Measurements from ENCODE around the gene ATP9B.
A peak's percentile ranks its signal among the peaks of the same experiment; 100 is the strongest.
"Not testable (repeated sequence)": the region's sequence is repeated elsewhere in the genome, so short reads cannot be mapped to it uniquely, and the experiment has no call there.

The ATP9B gene

DNA sequence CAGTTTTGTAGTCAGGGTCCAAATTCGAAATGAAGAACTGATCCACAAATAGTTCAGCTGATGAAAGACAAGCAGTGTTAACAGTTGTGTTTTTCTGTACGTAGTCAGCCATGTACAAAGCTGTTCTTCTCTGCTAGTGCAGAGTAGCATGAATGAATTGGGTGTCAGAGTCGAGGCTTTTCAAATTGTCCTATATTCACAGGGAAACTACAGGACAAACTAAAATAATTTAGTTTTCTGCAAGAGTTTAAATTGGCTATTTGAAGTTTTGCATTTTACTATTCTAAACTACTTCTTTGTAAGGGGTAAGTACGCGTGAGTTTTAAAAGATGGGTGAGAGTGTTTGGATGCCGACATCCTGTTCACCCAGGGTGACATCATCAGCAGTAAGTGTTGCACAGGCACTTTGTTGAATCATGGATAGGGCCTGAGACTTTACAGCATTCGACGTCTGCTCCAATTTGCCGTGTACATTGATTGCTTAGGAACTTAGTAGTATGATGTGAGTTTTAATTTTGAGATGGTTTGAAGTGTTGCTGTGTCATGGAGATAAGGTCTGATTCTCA lies 179.4 kb downstream of the ATP9B start:
- DNase-seq = no peak

DNA sequence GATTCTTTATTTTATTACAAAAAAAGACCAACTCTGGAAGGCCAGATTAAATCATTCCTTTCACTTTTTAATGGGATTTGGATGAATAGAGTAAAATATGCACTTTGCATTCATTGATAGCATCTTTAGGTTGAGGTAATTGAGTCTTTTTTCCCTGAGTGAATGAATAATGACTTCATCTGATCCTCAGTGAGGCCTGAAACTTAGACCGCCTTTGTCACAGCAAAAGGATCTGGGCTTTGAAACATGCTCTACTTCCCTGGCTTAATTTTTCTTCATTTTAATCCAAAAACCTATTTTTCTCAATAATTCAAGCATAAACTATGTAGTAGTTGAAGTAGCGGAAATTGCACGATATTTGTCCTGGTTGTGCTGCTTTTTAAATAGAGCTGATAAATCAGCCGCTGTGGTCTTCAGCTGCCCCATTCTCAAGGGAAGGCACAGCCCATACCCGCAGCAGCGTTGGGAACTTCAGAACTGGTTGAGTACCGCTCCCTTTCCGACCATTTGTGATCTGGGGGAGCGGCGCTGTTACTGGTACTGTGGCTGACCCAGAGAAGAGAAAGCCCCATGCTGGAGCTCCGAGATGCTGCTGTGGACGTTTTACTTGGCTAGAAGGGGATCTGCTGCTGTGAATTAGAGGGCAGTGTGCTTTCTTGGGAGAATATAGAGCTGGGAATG lies 181.2 kb downstream of the ATP9B start:
- DNase-seq = no peak

DNA sequence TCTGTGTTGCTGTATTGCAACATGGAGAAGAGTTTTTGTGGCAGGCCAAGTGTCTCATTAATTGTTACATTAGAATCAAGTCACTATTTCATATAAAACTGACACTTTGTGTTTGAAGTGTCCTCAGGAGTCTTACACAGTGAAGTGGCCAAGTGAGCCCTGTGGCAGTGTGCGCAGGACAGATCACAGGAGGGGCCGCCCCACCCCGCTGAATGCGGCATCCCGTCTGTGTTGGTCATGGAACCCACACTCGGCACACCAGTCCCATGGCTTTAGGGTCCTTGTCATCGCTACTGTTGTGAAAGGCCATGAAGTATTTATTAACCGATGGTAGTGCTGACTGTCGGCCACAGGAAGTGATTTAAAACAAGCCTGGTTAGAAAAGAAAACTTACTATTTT lies 181.8 kb downstream of the ATP9B start:
- DNase-seq = no peak

DNA sequence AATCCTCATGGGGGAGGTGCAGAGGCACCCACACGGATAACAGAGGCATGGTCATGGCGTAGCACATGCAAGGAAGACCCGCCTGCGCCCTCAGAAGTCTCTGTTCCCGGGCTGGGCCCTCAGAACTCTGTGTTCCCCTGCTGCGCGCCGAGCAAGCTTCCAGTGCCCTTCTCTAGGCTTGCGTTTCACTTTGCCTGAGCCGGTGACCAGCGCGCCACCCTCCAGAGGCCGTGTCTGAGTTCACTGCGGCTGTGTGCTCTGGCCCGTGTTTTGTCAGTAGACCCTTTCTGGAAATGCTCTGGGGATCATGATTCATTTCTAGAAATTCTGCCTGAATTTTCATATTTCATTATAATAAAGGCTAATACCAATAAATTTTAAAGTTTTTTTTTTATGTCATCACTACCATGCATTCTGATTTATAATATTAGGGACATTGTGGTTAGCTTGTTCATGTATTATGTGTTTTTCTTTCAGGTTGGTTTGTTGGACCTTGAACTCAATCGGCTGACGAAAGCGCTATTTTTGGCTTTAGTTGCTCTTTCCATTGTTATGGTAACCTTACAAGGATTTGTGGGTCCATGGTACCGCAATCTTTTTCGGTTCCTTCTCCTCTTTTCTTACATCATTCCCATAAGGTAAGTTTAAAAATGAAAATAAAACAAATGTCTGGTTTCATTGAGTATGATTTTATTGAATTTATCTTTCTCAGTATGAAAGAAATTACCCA lies 183.9 kb downstream of the ATP9B start:
- no peak for DNase-seq

DNA sequence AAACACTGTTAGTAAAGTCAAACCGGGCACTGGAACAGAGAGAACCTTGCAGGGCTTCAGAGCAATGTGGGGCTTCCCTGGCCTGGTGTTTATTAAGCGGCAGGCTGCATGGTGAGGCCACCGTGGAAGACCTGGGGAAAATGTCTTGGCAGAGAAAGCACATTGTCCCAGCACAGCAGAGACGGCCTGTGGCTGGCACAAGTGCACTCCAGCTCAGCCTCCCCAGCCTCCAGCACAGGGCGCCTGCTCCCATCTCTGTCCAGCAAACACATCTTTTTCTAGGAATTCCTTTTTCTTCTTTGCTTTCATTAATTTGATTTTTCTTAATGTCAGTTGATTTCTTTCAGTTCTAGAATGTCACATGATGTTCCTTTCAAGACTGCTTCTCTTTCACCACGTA lies 188.3 kb downstream of the ATP9B start:
- no peak for DNase-seq

DNA sequence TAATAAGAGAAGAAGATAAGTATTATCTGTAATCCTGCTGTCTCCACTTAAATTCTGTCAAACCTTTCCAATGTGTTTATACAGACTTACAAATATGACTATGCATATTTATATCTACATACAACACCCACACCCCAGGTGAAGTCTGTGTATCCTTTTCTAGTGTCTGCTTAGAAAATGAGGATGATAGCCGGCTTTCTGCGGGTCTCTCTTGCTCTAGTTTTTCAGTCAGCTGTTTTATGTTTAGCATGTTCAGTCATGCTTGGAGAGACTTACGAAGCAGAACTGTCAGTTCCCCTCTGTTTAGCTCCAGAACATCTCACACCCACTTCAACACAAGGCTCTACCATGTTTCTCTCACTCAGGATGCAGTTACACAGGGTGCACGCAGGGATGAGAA lies 189.3 kb downstream of the ATP9B start:
- no peak for DNase-seq

DNA sequence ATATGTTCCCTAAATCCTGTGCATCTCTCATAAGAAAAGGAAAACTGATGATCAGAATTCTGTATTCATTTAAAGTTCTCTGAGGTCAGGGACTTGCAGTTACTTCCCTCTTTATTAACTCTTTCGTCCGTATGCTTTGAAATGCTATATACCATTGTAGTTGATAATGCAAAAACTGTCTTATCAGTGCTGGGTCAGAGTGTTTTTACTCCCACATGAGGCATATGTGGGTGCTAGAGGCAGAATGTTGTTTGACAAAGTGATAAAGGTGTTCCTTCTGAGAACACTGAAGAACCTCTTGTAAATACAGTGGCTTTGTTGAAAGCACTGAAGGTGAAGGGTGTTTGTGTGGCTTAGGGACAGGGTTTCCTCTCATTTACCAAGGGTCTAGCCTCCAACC lies 190.0 kb downstream of the ATP9B start:
- DNase-seq = no peak

DNA sequence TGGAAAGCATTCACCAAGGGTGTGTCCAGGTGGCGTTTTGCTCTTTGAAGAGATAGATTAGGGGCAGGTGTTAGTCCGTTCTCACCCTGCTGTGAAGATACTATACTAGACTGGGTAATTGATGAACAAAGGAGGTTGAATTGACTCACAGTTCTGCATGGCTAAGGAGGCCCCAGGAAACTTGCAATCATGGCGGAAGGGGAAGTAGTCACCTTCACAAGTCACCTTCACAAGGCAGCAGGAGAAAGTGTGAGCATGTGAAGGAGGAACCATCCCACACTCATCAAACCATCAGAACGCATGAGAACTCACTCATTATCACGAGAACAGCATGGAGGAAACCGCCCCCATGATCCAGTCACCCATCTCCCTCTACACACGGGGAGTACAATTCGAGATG lies 190.8 kb downstream of the ATP9B start:
- no peak for DNase-seq

DNA sequence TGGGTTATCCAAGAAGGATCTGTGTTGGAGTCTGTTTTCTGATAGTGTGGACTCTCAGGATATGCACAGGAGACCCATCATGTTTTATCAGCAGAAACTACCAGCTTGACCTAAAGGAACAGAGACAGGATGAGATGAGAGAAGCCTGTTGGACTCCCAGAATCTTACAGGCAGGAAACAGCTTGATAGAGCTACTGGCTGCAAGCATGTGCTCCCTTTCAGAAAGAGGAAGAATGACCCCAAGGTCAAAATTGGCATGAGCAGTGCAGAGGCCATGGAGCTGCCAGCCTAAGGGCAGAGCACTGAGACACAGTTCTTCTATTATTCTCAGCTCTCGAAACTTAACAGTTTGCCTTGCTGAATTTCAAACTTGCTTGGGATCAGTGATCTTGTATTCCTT lies 191.3 kb downstream of the ATP9B start:
- no peak for DNase-seq

DNA sequence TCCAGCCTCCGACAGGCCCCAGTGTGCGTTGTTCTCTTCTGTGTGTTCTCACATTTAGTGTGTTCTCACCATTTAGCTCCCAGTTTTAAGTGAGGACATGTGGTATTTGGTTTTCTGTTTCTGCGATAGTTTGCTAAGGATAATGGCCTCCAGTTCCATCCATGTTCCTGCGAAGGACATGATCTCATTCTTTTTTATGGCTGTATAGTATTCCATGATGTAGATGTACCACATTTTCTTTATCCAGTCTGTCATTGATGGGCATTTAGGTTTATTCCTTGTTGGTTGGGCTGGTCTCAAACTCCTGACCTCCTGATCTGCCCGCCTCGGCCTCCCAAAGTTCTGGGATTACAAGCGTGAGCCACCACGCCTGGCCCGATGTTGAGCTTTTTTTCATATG lies 195.9 kb downstream of the ATP9B start:
- DNase-seq = not testable (repeated sequence)

DNA sequence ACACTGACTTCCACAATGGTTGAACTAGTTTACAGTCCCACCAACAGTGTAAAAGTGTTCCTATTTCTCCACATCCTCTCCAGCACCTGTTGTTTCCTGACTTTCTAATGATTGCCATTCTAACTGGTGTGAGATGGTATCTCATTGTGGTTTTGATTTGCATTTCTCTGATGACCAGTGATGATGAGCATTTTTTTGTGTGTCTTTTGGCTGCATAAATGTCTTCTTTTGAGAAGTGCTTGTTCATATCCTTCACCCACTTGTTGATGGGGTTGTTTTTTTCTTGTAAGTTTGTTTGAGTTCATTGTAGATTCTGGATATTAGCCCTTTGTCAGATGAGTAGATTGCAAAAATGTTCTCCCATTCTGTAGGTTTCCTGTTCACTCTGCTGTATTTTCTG lies 202.6 kb downstream of the ATP9B start:
- not testable (repeated sequence) for DNase-seq

DNA sequence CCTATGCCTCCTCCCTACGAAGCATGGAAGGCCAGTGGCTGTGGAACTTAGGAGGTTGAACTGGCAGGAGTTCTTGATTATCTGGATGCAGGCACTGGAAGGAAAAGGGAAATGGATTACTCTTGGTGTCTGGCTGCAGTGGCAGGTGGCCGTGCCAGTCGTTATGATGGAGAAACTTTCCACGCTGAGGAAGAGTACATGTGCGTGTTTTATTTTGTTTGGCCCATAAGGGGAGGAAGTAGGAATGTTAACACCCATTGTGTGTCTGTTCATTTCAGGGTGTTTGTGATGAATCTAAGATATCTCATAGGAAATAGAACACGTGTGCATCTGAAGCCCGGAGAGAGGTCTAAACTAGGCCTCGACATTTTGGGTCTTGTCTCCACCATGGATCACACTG lies 203.7 kb downstream of the ATP9B start:
- DNase-seq = no peak

DNA sequence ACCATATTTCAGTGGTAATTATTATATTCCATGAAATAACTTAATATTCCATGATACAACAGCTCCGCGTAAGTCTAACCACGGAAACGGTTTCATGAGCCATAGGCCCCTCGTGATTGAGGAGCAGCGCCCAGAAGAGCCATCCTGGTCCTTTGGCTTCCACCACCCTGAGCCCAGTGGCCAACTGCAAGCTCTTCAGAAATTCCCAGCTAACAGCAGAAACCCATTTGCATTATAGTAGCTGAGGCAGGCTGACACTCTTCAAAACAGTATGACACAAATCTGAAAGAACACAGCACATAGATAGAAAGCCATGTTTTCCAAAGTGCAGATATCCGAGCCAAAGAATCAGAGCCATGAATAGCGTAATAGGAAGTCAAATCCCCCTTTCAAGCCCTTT lies 205.6 kb downstream of the ATP9B start:
- no peak for DNase-seq

DNA sequence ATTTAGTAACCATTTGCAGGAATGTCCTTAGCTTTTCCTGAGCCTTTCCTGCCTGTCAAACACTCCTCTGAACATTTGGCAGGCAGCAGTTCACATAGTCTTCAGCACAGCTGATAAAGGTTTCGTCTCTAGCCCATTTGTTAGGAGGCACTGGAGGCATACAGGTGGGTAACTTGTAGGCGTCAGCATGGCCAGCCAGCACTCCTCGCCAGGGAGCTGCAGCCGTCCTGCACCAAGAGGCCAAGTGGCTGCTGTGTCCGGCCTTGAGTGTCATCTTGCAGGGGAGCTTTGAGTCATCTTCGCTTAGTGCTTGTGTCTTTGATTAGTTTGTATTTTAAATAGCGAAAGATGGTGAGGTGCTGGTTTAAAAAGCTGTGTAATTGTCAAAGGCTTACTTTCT lies 206.3 kb downstream of the ATP9B start:
- no peak for DNase-seq

DNA sequence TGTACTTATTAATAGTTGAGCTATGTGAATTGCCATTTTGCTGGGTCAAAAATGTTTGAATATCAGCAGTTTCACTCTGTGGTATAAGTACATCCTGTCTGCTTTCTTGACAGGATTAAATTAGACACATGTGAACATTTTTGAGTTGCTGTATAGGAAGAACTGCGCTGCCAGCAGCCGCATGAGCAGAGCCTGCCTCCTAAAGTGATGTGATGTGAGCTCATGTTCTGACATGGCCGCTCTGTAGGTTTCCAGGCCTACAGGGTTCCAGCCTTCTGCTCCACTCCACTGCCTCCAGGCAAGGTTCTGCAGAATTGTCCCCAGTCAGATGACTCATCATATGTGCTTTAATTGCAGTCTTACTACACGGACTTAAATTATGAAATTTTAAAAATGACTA lies 206.8 kb downstream of the ATP9B start:
- no peak for DNase-seq

DNA sequence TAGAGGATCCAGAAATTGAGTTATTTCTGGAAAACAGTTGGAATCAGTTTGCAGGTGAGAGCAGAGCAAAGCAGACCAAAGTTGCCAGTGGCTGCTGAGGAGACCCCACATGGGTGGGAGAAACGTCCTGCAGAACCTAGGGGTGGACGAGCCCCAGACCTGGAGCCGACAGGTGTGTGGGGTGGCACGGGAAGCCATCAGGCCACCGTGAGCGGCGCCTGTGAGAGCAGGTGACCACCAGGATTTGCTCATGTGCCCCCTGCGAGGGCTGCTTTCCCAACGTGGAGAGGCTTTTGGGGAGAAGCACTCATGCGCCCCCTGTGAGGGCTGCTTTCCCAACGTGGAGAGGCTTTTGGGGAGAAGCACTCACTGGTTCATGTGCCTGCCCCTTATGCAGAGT lies 209.7 kb downstream of the ATP9B start:
- no peak for DNase-seq

DNA sequence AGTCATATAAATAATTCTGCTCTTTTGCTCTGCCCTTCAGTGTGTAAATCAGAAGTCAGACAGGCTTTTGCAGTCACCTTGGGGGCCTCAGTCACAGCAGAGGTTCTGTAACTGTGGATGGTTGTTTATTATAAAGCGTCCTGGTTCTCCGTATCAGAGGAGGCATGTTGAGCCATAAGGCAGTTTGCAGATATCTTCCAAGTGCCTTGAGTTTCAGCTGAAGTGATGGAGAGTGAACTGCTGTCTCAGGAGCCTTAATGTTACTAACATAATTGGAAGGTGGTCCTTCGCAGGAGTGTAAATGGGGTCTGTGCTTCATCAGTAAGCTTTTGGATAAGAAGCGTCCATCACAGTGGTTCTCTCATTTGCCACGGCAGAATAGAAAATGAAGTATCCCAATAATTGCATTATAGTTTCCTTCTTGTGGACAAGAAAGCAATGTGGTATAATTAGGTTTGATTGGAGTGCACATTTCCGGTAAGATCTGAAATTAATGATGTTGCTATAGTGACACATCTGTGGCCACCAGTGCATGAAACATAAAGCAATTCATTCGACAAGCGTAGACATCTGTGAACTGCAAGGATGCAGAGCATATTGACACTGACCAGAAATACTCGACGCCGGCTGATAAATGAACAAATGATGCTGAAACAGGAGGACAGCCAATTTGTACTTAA lies 214.1 kb downstream of the ATP9B start:
- peak; percentile 81 for DNase-seq

DNA sequence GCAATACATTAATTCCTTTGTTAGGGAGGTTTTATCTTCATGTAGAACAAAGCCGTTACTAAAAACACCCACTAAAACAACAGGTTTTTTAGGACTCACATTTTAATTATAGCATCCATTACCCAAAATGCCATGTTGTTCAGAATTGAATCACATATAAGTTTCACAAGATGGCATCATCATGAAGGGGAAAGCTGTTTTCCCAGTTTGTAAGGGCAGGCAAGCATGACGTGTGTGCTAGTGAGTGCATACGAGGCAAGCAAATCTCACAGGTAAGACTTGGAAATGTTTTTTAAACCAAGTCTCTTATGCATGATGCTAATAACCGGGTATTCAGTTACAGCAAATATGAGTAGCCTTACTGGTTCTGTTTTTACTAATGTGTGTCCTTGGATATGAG lies 214.7 kb downstream of the ATP9B start:
- peak; percentile 21 for DNase-seq

DNA sequence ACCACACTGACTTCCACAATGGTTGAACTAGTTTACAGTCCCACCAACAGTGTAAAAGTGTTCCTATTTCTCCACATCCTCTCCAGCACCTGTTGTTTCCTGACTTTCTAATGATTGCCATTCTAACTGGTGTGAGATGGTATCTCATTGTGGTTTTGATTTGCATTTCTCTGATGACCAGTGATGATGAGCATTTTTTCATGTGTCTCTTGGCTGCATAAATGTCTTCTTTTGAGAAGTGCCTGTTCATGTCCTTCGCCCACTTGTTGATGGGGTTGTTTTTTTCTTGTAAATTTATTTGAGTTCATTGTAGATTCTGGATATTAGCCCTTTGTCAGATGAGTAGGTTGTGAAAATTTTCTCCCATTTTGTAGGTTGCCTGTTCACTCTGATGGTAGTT lies 216.0 kb downstream of the ATP9B start:
- DNase-seq = not testable (repeated sequence)

DNA sequence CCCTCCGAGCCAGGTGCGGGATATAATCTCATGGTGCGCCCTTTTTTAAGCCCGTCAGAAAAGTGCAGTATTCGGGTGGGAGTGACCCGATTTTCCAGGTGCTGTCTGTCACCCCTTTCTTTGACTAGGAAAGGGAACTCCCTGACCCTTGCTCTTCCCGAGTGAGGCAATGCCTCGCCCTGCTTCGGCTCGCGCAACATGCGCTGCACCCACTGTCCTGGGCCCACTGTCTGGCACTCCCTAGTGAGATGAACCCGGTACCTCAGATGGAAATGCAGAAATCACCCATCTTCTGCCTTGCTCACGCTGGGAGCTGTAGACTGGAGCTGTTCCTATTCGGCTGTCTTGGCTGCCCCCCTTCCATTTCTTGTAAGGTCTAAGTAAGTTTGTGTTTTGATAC lies 221.2 kb downstream of the ATP9B start:
- not testable (repeated sequence) for DNase-seq

DNA sequence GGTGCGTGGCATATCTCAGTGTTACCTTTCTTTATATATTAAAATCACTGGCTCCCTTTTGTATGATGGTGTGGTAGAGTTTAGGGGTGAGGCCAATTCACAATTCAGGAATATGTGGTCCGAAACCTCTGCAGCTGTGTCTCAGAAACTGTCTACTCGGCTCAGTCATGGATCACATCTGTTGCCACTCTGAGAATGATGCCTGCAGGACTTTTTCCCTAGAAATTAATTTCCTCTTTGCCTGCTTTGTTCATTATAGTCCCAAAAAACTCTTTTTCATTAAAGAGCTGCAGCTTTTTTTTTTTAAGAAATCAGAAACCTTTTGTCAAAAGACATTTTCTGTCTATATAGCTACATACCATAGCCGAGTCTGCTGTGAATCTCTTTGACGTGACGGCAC lies 221.7 kb downstream of the ATP9B start:
- DNase-seq = no peak

DNA sequence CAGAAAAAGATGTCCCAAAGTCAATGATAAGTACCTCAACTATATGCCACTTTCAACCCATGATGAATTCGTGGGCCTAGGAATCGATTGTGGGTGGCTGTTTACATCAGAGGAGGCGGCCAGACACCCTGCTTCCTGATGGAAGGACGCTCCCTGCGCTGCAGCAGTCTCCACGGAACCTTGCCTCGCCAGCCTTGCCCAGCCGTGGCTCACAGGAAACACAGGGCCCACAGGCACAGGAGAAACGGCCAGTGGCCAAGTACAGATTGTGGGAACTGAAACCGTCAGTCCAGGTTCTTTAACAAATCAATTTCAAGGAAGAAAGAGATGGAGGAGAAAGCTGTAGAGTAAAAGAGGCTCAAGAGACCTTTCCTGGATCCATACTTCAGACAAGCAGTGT lies 225.0 kb downstream of the ATP9B start:
- DNase-seq = no peak

DNA sequence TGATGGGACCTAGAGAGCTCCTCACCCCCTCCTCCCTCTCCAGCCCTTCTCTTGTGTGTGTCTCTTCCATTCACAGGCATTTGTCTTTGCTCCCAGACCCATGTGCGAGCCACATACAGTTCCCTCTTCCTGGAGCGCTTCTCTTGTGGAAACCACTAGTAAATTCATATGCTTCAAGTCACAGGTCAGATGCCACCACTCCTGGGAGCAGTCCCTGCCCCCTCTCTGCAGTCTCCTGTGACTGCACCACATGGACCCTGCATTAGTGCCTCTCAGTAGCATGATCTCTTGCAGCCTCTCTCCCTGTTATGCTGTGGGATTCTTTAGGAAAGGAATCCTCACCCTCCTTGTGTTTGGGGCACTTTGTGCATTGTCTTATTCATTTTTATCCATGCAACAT lies 230.1 kb downstream of the ATP9B start:
- DNase-seq = no peak

DNA sequence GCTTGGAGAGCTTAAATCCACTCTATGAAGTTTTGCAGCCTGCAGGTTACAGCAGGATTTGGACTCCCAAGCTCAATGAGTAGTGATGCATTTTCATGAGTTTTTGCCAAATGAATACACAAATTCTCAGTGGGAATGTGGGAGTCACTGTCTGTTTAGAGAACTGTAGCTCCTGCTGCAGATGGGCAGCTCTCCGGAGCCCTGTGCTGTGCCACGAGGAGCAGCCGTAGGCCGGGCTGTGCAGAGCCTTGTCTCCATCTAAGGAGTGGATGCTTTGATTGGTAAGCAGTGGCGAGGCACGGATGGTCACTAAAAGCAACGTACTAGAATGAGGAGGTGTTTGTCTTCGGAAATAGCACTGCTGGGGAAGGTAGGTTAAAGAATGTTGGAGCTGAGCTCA lies 230.5 kb downstream of the ATP9B start:
- DNase-seq = no peak

Data from NCI-H1105 (cell line).